ENCODE results near the gene NSMCE1.
"Not testable (repeated sequence)": the region's sequence is repeated elsewhere in the genome, so short reads cannot be mapped to it uniquely, and the experiment has no call there.

NSMCE1 gene

DNA sequence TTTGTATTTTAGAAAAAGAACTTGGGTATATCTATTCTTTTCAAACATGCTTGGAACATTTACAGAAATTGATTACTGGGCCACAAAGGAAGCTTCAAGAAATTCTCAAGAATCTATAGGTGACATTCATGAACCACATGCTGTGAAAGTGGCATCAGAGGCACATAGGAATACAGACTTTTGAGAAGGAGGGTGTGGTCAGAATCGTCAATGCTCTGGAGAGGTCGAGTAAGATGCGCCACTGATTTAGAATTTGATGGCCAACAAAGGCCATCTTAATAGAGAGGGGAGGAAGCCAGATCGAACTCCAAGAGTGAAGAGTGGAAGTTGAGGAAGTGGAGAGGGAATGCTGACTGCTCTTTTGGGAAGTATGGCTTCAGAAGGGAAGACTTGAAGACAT lies 3.5 kb upstream of the NSMCE1 start:
- no peak for DNase-seq (ENCODE audit: low read depth)

DNA sequence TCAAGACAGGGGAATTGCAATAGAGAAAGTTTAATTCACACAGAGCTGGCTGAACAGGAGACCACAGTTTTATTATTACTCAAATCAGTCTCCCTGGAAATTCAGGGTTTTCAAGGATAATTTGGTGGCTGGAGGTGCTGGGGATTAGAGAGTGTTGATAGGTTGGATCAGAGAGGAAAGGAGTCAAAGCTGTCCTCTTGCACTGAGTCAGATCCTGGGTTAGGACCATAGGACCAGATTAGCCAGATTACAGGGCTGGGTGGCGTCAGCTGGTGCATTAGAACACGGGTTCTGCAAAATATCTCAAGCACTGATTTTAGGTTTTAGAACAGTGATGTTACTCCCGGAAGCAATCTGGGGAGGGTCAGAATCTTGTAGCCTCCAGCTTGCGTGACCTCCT lies 1.8 kb upstream of the NSMCE1 start:
- no peak for DNase-seq (ENCODE audit: low read depth)

DNA sequence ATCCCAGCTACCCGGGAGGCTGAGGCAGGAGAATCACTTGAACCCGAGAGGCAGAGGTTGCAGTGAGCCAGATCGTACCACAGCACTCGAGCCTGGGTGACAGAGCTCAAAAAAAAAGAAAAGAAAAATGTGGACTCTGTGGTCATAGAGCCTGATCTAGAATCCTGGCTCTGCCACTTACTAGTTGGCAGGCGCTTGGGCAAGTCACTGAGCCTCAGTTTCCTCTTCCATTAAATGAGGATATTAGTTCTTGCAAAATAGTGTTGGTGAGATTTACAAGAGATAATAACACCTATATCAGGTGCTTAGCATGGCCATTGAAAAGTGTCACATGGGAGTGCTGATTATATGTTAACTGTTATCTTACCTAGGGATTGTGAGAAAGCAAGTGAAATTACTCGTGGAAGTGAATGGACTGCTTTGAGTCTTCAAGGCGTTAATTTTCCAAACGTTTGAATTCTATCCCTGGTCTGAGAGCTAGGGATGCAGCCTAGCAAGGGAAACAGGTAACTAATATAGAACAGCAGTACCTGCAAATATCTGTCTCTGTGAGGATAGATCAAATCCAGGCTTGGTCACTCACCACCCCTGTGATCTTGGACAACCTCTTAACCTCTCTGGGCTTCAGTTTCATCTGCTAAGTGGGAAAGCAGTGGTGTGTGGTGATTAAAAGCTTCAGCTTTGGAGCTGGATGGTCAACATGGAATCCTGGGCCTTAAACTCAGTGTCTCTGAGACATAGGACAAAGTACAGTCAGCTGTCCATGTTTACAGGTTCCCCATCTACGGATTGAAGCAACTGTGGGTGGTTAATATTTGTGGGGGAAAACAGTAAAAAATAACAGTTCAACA lies 953 bp upstream of the NSMCE1 start:
- DNase-seq (ENCODE audit: low read depth): no peak

DNA sequence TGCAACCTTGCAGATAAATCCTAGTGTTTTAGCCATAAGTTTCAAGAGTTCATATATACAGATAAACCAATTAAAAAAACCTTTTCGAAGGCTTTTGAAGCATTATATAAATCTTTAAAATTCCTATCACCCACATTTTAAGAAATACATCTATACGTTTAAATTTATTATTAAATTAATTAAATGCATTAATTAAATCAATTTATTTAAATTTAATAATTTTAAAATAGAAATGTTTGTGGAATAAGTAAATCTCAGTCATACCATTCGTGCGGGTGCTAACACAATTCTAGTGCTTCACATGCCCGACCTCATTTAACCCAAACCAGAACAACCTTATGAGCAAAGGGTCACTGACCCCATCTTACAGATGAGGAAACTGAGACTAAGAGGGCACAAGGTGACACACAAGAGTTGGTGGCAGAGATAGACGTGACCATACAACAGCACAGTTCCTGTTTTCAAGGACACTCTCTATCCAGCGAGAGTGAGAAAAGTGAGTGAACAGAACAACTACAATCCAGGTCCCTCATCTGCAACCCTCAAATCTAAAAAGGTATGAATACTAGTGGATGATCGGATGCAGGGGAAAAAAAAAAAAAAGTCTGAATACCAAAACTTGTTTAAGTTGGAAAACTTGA lies 1.4 kb downstream of the NSMCE1 start:
- no peak for DNase-seq (ENCODE audit: low read depth)

DNA sequence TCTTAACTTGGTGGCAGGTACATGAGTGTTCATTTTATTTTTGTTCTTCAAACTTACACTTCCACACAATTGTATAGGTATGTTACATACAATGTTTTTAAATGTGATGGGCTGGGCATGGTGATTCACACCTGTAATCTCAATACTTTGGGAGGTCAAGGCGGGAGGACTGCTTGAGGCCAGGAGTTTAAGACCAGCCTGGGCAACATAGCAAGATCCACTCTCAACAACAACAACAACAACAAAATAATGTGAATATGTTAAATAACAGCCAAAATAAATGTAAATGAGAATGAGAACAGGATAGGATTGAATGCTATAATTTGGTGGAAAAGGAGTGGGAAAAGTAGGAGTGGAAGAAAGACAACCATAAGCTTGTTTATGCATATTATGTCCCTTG lies 2.6 kb downstream of the NSMCE1 start:
- DNase-seq (ENCODE audit: low read depth): no peak

DNA sequence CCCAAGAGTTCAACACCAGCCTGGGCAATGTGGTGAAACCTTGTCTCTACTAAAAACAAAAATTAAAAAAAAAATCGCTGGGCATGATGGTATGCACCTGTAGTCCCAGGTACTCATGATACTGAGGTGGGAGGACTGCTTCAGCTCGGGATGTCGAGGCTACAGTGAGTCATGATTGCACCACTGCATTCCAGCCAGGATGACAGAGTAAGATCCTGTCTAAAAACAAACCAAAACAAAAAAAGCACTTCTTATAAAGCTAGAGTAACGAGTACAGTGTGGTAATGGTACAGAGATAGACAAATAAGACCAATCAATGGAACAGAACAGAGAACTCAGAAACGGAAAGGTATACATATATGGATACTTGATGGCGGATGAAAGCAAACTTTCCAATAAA lies 4.4 kb downstream of the NSMCE1 start:
- DNase-seq (ENCODE audit: low read depth): no peak

DNA sequence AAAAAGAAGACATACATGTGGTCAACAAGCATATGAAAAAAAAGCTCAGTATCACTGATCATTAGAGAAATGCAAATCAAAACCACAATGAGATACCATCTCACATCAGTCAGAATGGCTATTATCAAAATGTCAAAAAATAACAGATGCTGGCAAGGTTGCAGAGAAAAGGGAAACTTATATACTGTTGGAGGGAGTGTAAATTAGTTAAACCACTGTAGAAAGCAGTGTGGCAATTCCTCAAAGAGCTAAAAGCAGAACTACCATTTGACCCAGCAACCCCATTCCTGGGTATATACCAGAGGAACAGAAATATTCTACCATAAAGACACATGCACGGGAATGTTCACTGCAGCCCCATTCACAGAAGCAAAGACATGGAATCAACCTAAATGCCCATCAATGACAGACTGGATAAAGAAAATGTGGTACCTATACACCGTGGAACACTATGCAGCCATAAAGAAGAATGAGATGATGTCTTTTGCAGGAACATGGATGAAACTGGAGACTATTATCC lies 5.6 kb downstream of the NSMCE1 start:
- not testable (repeated sequence) for DNase-seq (ENCODE audit: low read depth)

DNA sequence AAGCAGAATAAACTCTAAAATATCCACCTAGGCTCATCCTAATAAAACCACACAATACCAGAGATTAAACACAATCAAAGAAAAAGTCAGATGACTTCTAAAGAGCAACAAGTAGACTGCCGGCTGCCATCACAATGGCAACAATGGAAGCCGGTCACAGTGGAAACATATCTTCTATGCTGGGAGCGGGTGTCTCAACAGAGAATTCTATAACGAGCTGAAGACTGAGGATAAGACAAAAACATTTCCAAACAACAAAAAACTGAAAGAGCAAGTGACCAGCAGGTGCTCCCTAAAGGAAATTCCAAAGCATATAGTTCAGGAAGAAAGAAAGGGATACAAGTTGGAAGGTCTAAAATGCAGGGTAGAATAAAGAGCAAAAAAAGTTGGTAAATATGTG lies 8.9 kb downstream of the NSMCE1 start:
- DNase-seq (ENCODE audit: low read depth): no peak

DNA sequence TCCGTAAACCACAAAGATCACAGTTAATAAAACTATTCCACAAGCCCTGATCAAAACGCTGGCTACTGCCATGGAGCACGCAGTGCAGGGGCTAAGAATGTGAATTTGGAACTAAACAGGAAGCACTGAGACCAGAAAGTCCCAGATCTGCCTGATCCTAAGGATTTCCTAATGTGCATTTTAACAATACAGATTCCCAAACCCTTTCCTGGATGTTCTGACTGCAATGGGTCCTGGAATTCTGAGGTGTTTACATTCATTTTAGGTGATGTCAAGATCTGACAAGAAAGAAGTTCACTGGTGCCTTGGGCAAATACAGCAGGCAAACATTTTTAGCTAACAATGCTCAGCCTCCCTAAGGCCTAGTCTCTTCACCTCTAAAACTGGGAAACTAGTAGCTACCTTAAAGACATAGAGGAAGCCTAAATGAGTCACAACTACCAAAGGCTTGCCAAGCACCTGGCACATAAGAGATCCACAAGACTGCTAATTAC lies 10.3 kb downstream of the NSMCE1 start:
- DNase-seq (ENCODE audit: low read depth): no peak

DNA sequence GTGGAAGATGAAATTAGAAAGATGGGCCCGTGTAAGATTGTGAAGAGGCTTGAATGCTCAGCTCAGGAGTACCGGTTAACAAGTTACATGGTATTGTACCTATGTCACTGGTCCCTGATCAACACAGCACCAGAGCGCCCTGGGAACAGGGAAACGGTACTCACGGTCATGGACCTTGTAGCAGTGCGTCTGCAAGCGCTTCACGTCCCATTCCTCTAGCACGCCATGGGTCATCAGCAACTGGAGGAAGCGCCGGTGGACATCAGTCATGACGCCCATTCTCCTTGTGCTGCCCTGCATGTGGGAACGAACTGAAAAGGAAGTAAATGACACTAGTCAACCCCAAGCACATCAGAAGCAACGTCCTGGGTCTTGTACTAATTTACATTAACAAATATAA lies 11.3 kb downstream of the NSMCE1 start:
- DNase-seq (ENCODE audit: low read depth): no peak

DNA sequence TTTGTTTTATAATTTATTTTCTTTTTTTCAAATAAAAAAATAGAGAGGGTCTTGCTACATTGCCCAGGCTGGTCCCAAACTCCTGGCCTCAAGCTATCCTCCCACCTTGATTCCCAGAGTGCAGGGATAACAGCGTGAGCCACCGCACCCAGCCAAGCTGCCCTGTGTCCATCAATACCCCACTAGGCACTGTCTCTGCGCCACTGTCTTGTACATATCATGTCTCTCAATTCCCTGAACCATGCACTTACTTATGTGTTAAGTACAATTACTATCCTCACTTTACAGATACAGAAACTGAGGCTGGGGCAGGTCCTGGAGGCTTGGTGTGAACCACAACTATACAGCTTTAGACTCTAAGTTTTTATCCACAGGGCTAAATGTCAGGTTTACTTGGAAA lies 11.7 kb downstream of the NSMCE1 start:
- no peak for DNase-seq (ENCODE audit: low read depth)

DNA sequence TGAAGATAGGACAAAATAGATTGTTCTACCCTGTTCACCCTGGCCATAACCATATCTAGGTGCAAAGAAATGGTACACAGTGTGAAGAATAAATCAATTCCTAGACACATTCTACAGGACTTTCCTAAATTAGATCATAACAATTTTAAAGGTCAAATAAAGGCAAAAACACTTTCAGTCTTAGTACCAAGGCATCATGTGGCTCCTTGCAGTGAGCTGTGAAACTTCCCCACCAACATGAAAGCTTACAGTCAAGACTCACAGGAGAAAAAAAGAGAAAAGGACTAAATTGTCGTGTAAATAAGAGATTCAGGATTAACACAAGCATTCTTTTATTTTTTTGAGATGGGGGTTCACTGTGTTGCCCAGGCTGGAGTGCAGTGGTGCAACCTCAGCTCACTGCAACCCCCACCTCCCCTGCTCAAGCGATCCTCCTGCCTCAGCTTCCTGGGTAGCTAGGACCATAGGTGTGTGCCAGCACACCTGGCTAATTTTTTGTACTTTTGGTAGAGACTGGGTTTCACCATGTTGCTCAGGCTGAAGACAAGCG lies 14.2 kb downstream of the NSMCE1 start:
- DNase-seq (ENCODE audit: low read depth): no peak

DNA sequence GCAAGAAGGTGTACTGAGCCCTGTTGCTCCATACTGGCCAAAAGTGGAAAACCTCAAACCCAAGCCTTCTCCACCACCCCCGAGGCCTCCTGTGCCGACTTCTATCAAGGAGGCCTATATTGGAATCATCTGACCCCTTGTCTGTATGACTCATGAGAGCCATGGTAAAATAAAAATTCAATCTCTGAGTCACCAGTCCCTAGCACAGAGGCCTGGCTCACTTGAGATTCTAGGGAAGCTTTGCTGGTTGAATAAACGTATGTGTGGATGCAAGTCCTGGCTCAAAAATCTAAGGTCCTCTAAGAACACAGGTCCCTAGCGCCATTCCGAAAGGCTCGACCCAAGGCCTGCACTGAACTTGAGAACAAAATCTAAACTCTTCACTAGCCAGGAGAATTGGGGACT lies 15.0 kb downstream of the NSMCE1 start:
- no peak for DNase-seq (ENCODE audit: low read depth)

DNA sequence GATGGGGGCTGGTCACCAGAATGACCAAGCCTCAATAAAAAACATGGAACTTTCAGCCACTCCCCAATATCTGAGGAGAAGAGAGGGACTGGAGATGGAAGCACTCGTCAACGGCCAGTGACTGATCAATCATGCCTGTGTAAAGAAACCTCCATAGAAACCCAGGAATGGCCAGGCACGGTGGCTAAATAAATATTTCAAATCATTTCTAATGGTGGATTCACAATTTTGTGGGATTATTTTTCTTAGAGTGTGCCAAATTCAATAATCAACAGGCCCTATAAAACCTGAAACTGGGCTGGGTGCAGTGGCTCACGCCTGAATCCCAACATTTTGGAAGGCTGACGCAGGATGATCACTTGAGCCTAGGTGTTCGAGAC lies 16.4 kb downstream of the NSMCE1 start:
- DNase-seq (ENCODE audit: low read depth): no peak

DNA sequence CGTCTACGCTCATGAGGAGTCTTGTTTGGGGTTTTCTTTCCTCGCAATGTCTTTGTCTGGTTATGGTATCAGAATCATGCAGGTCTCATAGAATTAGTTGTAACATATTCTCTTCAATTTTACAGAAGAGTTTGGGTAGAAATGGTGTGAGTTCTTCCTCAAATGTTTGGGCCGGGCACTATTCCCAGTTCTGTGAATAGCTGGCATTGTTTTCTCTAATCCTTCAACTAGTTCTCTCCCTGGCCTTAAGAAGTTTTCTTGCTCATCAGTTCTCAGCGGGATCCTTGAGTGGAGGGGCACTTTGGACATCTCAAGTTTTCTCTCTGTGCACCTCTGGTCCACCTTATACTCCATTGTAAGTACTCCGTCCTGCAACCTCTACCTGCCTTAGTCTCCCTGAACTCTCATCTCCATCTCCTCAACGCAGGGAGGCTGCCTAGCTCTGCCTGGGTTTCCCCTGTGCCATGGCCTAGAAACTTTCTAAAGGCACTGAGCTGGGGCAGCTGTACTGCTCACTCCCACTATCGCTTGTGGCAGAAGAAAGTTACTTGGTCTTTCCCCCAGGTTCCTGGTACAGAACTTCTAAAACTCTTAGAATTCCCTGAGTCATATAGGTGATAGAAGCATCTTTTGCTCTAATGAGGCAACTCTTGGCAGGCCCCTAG lies 16.9 kb downstream of the NSMCE1 start:
- no peak for DNase-seq (ENCODE audit: low read depth)

DNA sequence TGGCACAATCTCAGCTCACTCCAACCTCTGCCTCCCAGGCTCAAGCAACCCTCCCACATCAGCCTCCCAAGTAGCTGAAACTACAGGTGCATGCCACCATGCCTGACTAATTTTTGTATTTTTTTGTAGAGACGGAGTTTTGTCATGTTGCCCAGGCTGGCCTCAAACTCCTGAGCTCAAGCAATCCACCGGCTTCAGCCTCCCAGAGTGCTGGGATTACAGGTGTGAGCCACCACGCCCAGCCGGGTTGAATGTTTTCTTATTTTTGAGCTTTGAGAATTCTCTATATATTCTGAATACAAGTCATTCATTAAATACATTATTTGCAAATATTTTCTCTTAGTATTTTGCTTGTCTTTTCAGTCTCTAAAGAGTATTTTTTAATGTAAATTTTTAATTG lies 19.7 kb downstream of the NSMCE1 start:
- not testable (repeated sequence) for DNase-seq (ENCODE audit: low read depth)

DNA sequence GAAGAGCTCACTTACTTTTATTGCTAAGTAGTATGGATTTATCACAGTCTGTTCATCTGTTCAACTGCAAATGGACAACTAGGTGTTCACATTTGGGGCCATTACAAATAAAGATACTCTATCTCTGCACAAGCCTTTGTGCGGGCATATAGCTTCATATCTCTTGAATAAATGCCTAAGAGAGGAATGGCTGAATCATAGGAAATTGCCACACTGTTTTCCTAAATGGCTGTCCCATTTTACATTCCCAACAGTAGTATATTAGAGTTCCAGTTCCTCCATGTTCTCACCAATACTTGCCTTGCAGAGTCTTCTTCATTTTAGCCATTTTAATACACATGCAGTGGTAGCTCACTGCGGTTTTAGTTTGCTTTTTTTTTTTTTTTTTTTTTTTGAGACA lies 20.5 kb downstream of the NSMCE1 start:
- DNase-seq (ENCODE audit: low read depth): no peak

DNA sequence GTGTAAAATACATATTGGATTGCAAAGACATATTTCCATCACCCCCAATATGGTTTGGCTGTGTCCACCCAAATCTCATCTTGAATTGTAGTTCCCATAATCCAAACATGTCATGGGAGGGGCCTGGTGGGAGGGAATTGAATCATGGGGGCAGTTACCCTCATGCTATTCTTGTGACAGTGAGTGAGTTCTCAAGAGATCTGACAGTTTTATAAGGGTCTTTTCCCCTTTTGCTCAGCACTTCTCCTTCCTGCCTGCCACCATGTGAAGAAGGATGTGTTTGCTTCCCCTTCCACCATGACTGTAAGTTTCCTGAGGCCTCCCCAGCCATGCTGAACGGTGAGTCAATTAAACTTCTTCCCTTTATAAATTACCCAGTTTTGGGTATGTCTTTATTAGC lies 21.5 kb downstream of the NSMCE1 start:
- DNase-seq (ENCODE audit: low read depth): not testable (repeated sequence)

DNA sequence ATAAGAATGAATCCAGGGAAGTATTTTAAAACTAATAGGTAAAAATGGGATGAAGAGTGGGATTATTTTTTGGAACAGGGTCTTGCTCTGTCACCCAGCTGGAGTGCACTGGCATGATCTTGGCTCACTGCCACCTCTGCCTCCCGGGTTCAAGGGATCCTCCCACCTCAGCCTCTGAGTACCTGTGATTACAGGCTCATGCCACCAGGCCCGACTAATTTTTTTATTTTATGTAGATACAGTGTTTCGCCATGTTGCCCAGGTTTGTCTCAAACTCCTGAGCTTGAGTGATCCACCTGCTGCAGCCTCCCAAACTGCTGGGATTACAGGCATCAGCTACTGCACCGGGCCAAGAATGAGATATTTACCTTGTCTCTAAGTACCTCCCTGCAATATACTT lies 22.1 kb downstream of the NSMCE1 start:
- DNase-seq (ENCODE audit: low read depth): no peak

DNA sequence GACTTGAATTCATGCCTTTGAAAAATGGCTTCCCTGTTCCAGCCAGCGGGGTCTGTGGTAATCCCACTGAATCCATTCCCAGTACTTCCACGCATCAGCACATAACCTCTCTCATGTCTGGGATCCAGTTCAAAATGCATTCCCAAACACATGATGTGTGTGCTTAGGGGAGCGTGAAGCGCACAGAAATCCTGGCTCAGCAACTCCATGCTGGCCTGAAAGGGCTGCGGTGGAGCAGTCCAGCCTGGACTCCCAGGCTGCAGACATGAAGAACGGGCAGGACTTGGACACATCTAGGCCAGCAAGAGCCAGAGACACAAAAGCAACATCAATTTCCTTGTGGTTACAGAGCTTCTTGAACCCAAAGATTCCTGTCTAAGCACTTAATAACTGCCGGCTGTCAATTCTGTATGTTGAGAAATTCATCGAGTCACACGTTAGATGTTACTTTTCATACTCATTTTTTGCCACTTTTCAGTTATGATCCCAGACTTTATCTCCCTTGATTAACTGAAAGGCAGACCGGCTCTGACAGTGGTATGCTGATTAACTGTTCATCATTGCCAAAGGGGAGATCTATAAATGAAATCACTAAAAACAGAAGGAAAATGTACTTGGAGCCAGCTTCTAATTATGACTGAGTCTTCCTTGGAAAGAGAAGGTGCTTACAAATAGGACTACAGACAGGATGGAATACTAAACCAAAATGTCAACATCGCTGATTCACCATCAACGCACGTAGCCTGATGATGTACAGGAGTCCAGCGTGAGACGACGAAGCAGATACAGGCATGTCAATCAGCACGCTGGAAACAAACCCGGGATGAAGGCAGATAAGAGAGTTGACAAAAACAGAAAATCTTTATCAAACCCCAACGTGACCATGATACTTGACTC lies 23.0 kb downstream of the NSMCE1 start:
- DNase-seq (ENCODE audit: low read depth): peak; percentile 35

DNA sequence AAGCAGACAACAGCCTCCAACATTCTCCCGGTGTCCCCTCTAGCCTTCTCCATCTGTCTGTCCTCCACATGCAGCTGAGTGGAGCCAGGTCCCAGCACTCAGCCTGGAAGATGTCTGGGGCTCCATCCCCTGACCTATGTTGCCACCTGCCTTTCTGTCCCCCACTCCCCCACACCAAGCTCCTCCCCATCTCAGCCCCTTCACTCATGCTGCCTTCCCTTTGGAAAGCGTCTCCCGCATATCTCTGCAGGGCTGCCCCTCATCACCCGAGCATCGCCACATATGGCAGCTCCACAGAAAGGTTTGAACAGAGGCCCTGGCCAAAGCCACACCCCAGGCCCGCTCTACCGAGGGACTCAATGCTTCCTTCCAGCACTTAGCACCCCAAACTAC lies 24.2 kb downstream of the NSMCE1 start:
- DNase-seq (ENCODE audit: low read depth): no peak
